ENCODE results near the gene PORCN.

- no peak for TF ChIP-seq CTCF (IDR thresholded peaks at IDR 0.05)
- TF ChIP-seq NR2C2 (CRISPR knock-in tag; IDR thresholded peaks at IDR 0.05): no peak
- no peak for TF ChIP-seq HMGXB4 (CRISPR knock-in tag; IDR thresholded peaks at IDR 0.05)
- TF ChIP-seq ATF3 (CRISPR knock-in tag; conservative IDR thresholded peaks at IDR 0.05): no peak
- TF ChIP-seq NFE2L1 (CRISPR knock-in tag; IDR thresholded peaks at IDR 0.05): no peak
- no peak for TF ChIP-seq TCF7 (CRISPR knock-in tag; IDR thresholded peaks at IDR 0.05; ENCODE audit: low read depth)
- TF ChIP-seq STAT6 (CRISPR knock-in tag; conservative IDR thresholded peaks at IDR 0.05; ENCODE audit: low read depth): no peak
- TF ChIP-seq MAX (CRISPR knock-in tag; IDR thresholded peaks at IDR 0.05): no peak
- no peak for TF ChIP-seq ATF6 (CRISPR knock-in tag; IDR thresholded peaks at IDR 0.05)
- no peak for TF ChIP-seq ZNF121 (CRISPR knock-in tag; IDR thresholded peaks at IDR 0.05)
- no peak for TF ChIP-seq CREB1 (CRISPR knock-in tag; IDR thresholded peaks at IDR 0.05)
- TF ChIP-seq ZNF532 (CRISPR knock-in tag; IDR thresholded peaks at IDR 0.05; ENCODE audit: borderline replicate concordance): no peak
- no peak for TF ChIP-seq E2F5 (CRISPR knock-in tag; IDR thresholded peaks at IDR 0.05)
Measured at GRCh38 chrX:48472225-48472624, 36.6 kb upstream of the PORCN start.

Measured in WTC11 (cell line).